GM21619 (cell line): ENCODE data around the gene PSKH1.
"Not testable (repeated sequence)": the region's sequence is repeated elsewhere in the genome, so short reads cannot be mapped to it uniquely, and the experiment has no call there.

ENCODE experiments used
- ATAC-seq: cut with Tn5 transposase; IDR thresholded peaks from one replicate; pipeline ENCODE4 v1.9.1; 2021; ENCODE audit not compliant: unreplicated experiment

The PSKH1 gene

DNA sequence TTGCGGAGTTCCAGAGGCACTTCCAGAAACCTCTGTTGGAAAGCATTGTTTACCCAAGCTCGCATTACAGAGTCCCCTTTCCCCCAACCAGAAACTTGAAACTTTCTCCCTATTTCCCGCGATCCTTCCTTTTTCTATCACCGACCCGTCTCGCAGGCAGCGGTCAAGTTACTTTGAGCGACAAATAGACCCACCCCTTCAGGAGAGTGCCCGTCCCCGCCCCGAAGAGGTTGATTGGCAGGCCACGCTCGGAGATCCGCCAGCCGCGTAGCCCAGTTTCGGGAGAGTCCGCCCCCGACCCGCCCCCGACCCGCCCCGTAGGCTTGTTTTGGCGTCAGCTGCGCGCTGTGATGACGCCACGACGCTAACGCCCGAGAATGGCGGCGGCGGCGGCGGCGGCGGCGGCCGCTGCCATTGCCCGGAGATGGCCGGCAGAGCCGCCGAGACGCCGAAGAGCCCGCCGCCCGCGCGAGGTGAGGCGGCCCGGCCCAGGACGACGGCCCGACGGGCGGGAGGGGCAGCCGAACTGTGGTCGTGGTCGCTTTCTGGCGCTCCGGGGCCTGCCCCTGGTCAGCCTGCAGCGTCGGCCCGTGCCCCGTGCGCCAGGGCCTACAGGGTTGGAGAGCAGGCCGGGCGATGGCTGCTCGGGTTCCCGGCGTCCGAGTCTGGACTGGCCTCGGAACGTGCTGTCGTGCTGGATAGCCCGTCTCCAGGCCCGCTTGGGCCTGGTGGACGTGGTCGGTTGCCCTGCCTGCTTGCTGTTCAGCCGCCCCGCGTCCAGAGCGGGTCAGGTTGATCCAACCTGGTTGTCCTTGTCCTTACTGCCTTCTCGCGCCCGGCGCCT lies at the start of gene PSKH1:
PSKH1 (plus strand) TSS at position 356 of the 844 bp plus-strand sequence. CDS start 15,496 bp downstream, outside the sequence.
- peak; percentile 93 for ATAC-seq

DNA sequence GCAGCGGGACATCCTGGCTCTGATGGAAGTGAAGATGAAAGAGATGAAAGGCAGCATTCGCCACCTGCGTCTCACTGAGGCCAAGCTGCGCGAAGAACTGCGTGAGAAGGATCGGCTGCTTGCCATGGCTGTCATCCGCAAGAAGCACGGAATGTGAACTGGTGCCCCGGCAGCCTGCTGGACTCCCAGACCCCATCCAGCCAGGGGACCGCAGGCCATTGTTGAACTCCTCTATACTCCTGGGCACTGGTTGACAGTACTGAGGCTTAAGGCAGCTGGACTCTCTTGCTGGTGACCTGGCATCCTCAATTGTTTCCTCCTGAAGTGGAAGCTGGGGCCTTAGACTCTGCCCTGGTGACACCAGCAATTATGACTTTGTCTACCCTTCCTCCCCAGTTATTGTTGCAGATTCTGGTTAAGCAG lies 49.7 kb upstream of the PSKH1 start:
- ATAC-seq, result no peak

DNA sequence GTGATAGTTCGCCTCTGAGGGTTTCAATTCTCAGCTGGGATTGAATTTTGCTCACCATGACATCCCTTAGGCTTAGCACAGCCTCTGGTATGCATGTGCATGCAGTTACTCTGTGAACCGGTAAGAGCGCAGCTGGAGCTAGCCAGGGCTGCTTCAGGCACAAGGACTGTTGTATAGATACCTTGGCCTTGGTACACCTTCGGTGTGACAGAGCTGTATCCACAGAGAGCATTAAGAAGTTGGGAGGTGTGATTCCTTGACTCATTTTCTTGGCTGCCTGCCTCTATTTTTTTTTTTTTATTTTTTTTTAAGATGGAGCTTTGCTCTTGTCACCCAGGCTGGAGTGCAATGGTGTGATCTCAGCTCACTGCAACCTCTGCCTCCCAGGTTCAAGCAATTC lies 48.6 kb upstream of the PSKH1 start:
- ATAC-seq, result no peak

DNA sequence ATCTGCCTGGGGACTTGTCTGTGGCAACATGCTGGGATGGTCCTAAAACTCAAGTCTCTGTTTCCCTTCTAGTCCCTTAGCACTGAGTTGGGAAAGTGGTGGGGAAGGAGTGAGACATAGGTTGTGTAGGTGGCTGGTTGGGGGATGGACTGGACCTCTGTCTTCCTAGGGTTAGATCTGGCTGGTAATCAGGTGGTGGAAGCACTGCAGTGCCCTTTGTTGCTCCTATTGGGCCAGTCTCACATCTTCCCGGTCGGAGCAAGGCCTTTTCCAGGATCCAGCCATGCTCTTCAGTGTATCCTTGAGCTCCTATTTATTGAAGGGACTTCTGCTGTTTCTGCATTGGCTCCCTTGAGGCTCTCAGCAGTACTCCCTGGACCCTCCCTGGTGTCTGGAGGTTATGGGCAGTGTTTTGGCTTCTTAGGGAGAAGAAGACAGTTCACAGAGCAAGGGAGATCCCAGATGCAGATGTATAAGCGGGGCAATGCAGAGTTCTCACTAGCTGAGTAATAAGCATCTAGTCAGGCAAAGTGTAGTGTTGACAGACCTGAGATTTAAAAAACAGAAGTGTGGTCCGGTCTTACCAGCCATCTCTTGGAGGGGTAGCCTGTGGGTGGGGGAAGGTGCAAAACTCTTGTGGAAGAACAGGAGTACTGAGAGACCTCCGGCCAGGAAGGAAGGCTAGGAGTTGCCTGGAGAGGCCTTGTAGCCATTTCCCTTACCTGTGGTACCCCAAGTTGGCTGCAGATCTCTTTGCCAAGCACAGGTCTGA lies 47.6 kb upstream of the PSKH1 start:
- ATAC-seq, result no peak

DNA sequence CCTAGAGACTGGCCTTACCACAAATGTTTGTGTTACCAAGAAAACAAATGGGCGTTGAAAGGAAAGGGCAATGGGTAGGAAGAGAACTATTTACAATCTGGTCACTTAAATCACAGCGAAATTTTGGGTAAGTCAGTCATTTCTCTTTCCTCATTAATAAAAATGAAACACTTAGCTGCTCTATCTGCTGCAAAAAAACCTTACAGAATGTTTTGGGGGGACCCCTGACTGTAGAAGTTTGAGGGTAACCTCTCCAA lies 47.1 kb upstream of the PSKH1 start:
- no peak for ATAC-seq

DNA sequence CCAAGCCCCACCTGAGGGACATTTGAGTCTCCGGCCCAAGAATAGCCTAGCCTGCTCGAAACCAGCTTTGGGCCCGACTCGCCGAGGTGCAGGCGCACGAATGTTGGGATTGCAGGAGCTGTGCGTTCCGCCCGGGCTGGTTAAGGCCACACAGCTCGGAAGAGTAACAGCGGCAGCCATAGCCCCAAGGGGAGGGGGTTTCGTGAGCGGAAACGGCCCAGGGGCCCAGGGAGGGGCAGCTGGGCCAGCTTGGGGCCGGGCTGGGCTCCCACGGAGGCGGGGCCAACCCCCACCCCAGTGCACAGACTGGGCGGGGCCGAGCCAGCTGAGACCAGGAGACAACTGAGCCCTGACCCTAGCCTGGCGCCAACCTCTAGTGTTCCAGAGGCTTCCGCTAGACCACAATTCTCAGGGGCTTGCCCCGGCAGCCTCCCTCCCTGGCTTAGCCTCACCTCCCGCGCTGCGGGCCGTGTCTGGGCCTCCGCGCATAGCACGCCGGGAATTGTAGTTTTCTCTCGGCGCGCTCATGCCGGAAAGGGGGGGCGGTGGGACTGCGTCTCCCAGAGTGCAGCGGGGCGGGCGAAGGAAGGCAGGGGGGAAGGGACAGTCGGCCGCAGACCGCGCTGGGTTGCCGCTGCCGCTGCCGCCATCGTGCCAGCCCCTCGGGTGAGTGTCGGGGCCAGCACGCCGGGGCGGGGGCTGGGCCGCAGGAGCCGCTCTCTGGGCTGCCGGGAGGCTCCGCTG lies 46.6 kb upstream of the PSKH1 start, which contains the start of gene NUTF2:
NUTF2 (plus strand) TSS at position 614 of the 744 bp plus-strand sequence. CDS start 18,198 bp downstream, outside the sequence.
- peak; percentile 46 for ATAC-seq

DNA sequence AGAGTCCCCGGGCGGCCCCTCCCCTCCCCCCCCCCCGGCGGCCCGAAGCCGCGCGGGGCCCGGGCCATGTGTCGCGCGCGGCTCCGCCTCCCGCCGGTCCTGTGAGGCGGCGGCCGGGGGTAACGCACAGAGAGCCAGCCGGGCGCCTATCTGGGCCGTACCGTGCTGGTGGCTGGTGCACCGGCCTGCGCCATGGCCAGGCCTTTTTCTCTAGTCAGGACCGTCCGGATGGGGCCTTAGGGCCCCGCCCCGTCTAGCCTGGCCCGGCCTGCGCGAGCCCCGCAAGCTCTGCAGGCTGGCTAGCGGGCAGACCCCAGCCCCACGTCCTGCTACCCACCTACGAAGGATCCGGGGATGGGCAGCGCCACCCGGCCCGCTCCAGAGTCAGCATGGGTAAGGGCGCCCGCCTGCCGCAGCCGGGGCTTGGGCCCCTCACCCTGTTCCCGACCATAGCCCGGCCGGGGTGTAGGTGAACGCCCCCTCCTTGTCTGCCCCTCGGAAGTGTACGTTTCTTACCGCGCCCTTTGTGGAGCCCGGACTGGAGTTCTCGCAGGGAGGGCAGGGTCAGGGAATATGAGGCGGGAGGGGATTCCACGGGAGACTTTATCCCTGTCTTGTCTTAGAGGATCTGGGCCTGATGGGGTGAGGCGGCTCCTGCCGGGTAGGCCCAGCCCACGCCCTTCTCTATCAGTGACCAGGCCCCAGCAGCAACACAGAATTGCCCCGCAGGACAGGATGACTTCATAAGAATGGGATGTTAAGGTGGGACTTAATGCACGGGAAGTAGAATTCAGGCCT lies 45.8 kb upstream of the PSKH1 start, which contains the start of gene CENPT:
CENPT (minus strand) TSS at position 630 of the 798 bp plus-strand sequence. CDS start 13,834 bp downstream, outside the sequence.
- peak; percentile 33 for ATAC-seq

DNA sequence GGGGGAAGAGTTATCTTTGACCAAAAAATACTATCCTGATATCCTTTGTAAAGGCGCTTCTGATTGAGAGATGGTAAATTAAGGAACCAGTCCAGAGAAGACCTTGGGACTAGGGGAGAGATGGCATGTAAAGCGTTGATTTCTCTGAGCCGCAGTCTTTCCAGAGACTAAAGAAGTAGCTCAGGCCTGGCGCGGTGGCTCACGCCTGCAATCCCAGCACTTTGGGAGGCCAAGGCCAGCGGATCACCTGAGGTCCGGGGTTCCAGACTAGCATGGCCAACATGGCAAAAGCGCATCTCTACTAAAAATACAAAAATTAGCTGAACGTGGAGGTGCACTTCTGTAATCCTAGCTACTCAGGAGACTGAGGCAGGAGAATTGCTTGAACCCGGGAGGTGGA lies 44.9 kb upstream of the PSKH1 start:
- no peak for ATAC-seq

DNA sequence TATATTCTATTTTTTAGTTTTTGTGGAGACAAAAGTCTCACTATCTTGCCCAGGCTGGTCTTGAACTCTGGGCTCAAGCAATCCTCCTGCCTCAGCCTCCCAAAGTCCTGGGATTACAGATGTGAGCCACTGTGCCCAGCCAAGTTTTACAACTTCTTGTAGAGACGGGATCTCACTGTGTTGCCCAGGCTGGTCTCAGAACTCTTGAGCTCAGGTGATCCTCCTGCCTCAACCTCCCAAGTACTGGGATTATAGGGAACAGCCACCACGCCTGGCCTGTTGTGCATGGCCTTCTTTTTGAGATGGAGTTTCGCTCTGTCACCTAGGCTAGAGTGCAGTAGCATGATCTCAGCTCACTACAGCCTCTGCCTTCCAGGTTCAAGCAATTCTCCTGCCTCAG lies 39.4 kb upstream of the PSKH1 start:
- no peak for ATAC-seq

DNA sequence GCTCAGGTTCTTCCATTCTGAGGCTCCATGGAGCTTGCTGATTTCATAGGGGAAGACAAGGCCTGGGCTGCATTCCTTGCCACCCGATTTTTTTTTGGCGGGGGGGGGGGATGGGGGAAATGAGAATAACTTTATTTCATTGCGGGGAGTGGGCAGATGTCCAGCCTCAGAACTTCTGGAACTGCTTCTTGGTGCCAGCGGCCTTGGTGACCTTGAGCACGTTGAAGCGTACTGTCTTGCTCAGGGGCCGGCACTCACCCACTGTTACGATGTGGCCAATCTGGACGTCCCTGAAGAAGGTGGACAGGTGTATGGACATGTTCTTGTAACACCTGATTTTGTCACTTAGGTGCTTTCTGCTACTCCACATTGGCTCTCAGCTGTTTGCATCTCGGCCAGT lies 37.3 kb upstream of the PSKH1 start:
- ATAC-seq, result no peak

DNA sequence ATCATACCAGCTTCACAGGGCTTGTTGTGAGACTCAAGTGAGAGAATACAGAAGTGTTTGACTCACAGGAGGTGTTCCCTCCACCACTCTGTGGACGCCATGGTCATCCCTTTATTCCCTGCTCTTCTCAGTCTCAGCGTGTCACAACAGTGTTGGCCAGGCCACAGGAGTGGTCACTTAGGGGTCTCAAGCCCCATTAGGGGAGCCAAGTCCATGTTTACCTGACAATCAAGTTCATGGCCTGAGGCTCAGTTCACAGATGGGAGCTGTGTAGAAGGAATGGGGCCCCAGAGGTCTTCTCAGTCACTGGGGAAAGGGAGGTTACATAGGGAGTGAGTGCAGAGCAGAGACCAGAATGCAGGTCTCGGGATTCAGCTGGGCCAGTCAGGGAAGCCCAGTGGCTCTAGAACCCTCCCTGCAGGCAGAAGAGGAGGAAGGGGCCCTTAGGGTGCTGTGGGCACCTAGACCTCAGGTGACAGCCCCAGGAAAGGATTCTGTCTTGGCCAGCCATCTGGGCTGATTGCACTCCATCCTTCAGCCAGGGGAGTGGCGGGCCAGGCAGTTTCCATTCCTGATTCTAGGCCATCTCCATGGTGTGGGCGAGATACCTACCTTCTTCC lies 36.0 kb upstream of the PSKH1 start:
- ATAC-seq, result no peak

DNA sequence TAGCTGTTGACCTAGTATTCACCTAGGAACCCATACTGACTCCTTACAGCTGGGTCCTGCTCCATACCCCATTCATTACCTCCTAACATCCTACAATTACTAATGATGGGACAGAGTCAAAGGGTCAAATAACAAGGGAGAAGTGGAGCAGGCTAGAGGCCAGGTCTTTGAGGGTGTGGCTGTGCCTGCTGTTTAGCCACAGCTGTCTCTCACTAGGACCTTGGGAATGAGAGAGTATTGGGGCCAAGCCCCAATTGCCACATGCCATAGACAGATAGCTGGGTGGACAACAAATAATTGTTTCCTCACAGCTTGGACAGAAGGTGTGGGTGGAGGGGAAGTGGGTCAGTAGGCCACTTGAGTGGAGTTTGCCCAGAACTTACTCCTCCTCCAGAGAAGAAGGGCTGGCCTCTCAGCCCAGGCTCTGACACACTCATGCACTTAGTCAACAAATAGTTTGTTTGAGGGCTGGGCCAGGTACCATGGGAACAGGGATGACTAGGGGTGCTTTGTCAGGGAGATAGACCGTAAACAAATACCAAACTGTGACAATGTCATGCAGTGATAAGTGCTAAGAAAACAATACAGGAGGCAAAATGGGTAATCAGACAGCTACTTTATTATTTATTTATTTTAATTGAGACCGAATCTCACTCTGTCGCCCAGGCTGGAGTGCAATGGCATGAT lies 35.4 kb upstream of the PSKH1 start:
- ATAC-seq, result no peak

DNA sequence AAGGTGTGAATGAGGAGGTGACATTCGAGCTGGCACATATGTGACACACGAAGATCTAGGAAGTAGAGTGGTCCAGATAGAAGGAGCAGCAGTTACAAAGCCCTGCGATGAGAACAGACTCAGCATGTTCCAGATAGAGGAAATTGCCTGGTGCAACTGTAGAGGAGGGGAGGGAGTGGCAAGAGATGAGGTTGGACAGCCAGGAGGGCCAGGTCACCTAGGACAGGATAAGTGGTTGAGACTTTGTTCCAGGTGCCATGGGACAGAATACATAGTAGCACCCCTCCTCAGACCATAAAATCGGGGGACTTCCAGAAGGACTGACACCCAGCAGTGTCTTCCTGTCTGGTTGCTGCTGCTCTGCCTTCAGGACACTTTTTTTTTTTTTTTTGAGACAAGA lies 34.6 kb upstream of the PSKH1 start:
- ATAC-seq, result no peak

DNA sequence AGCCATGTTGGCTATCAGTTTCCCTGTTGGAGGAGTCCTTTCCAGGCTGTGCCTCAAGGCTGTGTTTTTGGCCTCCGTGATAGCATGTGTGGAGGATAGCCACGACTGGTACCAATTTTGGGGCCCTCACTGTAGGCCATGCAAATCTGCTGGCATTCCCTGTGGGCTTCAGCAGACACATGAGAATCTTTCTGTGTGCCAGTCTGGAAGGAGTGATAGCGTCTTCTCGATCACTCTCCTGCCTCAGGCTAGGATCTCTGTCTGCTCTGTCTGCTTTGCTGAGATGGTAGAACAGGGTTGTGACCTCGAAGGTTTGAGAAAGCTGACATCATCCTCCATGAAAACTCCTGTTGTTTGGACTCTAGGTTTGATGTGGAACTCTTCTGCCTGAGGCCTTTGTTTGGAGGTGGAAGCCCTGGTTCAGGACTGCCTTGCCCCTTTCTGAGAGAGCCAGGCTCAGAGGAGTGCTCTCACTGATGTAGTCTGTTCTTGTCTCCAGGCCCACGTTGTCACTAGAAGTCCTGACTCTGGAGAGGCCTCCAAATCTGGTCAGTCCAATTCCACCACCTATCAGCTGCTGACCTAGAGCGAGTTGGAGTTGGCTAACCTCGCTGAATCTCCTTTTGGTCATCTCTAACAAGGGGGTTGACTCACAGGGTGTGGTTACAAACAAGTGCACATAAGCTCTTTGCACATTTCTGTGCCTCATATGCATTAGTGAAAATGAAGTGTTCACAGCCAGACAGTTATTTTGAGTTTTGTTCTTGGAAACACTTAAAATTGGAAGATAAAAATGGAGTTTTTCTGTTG lies 32.3 kb upstream of the PSKH1 start:
- ATAC-seq, result no peak

DNA sequence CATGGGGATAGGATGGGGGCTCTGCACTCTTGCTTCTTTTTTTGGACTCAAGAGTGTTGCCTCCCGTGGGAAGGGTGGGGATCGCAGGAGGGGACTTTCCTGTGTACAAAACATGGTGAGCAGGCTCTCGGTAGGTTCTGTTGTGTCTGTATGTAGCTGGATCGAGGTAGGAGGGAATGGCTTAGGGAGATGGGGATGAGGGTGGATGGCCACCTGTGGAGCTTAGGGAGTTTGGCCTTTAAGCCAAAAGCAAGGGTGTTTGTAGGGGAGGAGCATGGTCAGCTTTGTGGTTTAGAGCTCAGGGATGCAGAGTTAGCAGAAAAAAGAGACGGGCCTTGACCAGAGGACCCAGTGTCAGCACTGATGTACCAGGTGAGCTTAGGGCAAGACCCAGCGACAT lies 31.2 kb upstream of the PSKH1 start:
- no peak for ATAC-seq

DNA sequence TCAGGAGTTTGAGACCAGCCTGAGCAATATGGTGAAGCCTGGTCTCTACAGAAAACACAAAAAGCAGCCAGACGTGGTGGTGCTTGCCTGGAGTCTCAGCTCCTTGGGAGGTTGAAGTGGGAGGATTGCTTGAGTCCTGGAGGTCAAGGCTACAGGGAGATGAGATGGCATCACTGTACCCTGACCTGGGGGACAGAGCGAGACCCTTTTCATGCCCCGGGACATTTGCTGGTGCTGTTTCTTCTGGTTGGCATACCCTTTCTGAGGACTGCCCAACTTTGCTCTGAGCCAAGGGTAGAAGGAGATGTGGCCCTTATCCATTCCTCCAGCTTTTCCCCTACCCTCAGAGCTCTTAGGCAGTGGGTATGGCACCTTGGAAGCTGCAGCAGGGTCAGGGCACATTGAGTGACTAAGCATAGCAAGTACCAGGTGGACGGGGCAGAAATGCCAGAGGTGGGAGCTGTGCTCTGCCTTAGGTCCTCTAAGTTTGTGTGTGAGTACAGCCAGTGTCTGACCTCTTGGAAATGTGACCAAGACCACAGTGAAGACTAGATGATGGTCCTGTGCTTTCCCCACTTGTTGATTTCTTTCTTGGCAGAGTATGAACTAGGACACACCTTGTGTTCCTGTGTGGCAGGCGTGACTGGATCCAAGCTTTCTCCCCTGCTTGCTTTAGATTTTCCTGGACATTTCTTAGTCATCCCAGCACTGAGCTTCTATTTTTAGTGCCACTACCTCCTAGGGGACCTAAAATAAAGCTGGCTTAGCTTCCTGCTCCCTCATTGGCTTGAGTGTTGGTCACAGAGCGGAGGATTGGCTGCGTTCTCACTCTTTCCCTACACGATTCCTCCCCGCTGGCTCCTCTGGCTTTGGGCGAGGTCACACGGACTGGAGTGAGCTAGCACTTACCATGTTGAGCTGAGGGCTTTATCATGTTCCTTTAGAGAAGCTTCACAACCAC lies 30.2 kb upstream of the PSKH1 start:
- no peak for ATAC-seq

DNA sequence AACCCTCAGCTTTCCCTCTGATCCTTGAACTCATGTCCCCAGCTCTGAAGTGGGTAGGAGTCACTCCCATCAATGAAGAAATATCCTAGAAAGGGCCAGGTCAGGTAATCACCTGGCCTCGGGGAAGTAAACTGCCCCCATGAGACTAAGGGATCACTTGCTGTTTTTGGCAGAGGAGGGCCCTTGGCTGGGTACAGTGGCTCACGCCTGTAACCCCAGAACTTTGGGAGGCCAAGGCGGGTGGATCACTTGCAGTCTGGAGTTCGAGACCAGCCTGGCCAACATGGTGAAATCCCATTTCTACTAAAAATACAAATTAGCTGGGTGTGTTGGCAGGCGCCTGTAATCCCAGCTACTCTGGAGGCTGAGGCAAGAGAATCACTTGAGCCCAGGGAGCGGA lies 29.0 kb upstream of the PSKH1 start:
- not testable (repeated sequence) for ATAC-seq

DNA sequence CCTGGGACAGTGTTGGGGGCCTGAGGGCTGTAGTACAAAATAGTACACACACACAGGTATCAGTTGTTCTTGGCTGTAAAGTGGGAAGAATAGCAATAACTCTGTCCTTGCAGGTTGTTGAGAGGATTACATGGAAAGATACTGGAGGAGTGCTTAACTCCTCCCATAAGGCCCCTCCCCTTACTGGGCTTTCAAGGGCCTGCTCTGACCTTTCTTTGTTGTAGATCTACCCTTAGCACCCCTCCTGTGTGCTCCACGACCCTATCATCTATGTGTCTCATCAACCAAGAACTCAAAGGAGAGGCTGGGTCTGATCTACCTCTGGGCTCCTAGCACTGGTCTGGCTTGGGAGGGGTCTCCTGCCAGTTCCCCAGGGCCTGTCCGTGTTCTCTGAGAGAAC lies 28.5 kb upstream of the PSKH1 start:
- no peak for ATAC-seq
